ENCODE measurements around the gene CSMD2.

DNA sequence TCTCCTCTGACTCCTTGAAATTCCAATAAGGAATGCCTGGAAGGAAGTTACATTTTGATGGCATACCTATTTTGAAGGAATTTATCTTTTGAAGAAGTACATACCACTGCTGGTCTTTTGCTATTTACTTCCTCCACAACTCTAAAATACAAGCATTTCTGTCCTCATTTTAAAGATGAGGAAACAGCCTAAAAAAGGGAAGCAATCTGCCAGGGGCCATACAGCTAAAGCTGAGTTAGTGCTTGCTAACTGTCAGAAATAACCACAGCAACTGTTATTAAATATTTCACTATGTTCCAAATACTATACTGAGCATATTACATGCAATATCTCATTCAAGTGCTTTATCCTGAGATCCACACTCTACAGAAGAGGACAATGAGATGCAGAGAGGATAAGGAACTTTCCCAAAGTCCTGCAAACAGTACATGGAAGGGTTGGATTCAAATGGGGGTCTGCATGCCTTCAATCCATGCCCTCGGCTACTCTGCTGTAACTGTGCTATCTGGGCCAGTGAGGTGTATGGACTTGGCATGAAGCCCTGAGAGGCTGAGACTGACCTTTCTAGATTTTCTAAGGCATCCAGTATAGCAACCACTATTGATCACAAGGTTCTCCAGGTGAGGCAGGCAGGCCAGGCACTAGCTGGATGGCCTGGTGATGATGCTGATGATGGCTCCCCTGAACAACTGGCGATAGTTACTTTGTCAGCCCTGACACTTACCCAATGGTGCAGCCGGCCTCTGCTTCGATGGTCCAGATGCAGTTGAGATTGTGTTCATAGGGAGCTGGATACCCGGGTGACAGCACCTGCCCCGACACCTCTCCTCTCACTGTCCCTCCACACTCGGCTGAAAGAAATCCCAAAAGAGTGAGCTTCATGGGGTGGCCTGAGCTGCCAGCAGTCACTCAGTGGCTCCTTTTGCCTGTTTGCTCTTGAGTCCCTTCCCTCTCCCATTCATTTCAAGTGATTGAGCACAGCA, 472.5 kb downstream of the CSMD2 start:
- TF ChIP-seq, protein P1, sequence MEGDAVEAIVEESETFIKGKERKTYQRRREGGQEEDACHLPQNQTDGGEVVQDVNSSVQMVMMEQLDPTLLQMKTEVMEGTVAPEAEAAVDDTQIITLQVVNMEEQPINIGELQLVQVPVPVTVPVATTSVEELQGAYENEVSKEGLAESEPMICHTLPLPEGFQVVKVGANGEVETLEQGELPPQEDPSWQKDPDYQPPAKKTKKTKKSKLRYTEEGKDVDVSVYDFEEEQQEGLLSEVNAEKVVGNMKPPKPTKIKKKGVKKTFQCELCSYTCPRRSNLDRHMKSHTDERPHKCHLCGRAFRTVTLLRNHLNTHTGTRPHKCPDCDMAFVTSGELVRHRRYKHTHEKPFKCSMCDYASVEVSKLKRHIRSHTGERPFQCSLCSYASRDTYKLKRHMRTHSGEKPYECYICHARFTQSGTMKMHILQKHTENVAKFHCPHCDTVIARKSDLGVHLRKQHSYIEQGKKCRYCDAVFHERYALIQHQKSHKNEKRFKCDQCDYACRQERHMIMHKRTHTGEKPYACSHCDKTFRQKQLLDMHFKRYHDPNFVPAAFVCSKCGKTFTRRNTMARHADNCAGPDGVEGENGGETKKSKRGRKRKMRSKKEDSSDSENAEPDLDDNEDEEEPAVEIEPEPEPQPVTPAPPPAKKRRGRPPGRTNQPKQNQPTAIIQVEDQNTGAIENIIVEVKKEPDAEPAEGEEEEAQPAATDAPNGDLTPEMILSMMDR (IDR thresholded peaks at IDR 0.05 in 2 of 3, conservative IDR thresholded peaks at IDR 0.05 in 1 of 3; ENCODE audit: borderline replicate concordance in 1 of 3, insufficient read depth in 1 of 3, low read depth in 2 of 3, low read length in 2 of 3), result no peak
- TF ChIP-seq, protein P2, sequence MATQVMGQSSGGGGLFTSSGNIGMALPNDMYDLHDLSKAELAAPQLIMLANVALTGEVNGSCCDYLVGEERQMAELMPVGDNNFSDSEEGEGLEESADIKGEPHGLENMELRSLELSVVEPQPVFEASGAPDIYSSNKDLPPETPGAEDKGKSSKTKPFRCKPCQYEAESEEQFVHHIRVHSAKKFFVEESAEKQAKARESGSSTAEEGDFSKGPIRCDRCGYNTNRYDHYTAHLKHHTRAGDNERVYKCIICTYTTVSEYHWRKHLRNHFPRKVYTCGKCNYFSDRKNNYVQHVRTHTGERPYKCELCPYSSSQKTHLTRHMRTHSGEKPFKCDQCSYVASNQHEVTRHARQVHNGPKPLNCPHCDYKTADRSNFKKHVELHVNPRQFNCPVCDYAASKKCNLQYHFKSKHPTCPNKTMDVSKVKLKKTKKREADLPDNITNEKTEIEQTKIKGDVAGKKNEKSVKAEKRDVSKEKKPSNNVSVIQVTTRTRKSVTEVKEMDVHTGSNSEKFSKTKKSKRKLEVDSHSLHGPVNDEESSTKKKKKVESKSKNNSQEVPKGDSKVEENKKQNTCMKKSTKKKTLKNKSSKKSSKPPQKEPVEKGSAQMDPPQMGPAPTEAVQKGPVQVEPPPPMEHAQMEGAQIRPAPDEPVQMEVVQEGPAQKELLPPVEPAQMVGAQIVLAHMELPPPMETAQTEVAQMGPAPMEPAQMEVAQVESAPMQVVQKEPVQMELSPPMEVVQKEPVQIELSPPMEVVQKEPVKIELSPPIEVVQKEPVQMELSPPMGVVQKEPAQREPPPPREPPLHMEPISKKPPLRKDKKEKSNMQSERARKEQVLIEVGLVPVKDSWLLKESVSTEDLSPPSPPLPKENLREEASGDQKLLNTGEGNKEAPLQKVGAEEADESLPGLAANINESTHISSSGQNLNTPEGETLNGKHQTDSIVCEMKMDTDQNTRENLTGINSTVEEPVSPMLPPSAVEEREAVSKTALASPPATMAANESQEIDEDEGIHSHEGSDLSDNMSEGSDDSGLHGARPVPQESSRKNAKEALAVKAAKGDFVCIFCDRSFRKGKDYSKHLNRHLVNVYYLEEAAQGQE (IDR thresholded peaks at IDR 0.05; ENCODE audit: low read depth), result no peak
- TF ChIP-seq SP1 (IDR thresholded peaks at IDR 0.05; ENCODE audit: low read depth) (no peak), SRF (IDR thresholded peaks at IDR 0.05; ENCODE audit: low read depth) (no peak), POLR2A (IDR thresholded peaks at IDR 0.05; ENCODE audit: borderline replicate concordance, extremely low read depth, insufficient read depth, insufficient read length) (no peak), SIN3A (IDR thresholded peaks at IDR 0.05; ENCODE audit: low read depth) (no peak), YY1 (IDR thresholded peaks at IDR 0.05; ENCODE audit: extremely low read depth, insufficient replicate concordance, low read depth, low read length) (no peak), EZH2 (IDR thresholded peaks at IDR 0.05) (0 out of 2 replicates have a peak, but pooled peaks have one; percentile 27), RAD21 (IDR thresholded peaks at IDR 0.05; ENCODE audit: low read depth) (no peak), FOSL1 (IDR thresholded peaks at IDR 0.05; ENCODE audit: low read depth) (no peak), POLR2AphosphoS5 (IDR thresholded peaks at IDR 0.05; ENCODE audit: low read depth, low read length) (no peak), ZNF274 (IDR thresholded peaks at IDR 0.05; ENCODE audit: low read depth, low read length) (no peak)
